ENCODE results near the gene MEIS2. TPM values are rescaled to one million over a fixed set of nuclear protein-coding genes. Genes with fewer than 3 reads are reported as not detected.

The MEIS2 gene
- total RNA-seq, 1 donor from 2014 or later, result 6.0 TPM

DNA sequence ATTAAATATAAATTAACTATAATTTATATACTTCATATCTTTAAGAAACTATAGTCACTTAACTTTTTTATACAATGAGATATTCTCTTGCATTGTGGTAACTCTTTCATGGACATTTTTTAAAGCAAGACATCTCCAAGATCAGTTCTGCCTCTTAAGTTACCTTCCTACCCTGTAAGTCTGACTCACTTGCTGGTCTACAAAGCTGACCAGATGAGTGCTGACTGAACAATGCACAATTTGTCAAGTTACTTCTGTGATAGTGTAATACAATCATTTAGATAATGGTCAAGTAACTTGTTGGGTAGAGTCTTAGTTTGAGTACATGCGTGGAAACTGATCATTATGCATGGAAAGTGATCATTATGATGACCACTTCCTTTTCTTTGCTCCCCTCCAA lies 145.9 kb downstream of the MEIS2 start:
- DNase-seq, result no peak
- Mint-ChIP-seq H3K4me1 (ENCODE audit: low read depth, unreplicated experiment) (no peaks in the 10 kb centered on the region), H3K36me3 (ENCODE audit: unreplicated experiment) (no peaks in the 10 kb centered on the region), H3K27me3 (ENCODE audit: unreplicated experiment) (no peaks in the 10 kb centered on the region), H3K27ac (ENCODE audit: unreplicated experiment) (no peak overlapping the region), H3K4me3 (ENCODE audit: unreplicated experiment) (no peak overlapping the region), H3K9me3 (ENCODE audit: unreplicated experiment) (no peaks in the 10 kb centered on the region)
- TF ChIP-seq, protein P1, sequence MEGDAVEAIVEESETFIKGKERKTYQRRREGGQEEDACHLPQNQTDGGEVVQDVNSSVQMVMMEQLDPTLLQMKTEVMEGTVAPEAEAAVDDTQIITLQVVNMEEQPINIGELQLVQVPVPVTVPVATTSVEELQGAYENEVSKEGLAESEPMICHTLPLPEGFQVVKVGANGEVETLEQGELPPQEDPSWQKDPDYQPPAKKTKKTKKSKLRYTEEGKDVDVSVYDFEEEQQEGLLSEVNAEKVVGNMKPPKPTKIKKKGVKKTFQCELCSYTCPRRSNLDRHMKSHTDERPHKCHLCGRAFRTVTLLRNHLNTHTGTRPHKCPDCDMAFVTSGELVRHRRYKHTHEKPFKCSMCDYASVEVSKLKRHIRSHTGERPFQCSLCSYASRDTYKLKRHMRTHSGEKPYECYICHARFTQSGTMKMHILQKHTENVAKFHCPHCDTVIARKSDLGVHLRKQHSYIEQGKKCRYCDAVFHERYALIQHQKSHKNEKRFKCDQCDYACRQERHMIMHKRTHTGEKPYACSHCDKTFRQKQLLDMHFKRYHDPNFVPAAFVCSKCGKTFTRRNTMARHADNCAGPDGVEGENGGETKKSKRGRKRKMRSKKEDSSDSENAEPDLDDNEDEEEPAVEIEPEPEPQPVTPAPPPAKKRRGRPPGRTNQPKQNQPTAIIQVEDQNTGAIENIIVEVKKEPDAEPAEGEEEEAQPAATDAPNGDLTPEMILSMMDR (IDR thresholded peaks at IDR 0.05; ENCODE audit: partially characterized antibody, unreplicated experiment), result no peak

DNA sequence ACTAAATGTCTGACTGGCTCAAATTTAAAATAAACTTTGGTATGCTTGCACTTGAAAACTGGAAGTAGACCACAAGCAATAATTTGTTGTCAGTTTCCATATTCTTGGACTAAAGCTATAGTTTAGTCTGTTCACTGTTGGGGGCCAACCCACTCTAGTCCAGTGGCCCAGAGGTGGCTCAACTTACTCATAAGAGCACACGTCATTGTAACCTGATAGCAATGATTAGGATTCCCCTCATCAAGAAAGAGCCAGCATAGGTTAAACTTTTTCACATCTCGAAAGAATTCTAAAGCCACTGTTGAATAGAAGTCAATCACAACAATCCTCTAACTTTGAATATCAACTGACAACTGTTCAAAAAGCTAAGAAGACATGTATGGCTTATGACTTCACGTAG lies 147.0 kb downstream of the MEIS2 start:
- no peaks in the 10 kb centered on the region for H3K27me3 Mint-ChIP-seq (ENCODE audit: unreplicated experiment)
- DNase-seq, result no peak
- TF ChIP-seq, protein P1 (IDR thresholded peaks at IDR 0.05; ENCODE audit: partially characterized antibody, unreplicated experiment), result no peak
- no peak overlapping the region for H3K4me3 Mint-ChIP-seq (ENCODE audit: unreplicated experiment)
- no peaks in the 10 kb centered on the region for H3K36me3 Mint-ChIP-seq (ENCODE audit: unreplicated experiment)
- no peaks in the 10 kb centered on the region for H3K4me1 Mint-ChIP-seq (ENCODE audit: low read depth, unreplicated experiment)
- no peaks in the 10 kb centered on the region for H3K9me3 Mint-ChIP-seq (ENCODE audit: unreplicated experiment)
- H3K27ac Mint-ChIP-seq (ENCODE audit: unreplicated experiment), result no peak overlapping the region

DNA sequence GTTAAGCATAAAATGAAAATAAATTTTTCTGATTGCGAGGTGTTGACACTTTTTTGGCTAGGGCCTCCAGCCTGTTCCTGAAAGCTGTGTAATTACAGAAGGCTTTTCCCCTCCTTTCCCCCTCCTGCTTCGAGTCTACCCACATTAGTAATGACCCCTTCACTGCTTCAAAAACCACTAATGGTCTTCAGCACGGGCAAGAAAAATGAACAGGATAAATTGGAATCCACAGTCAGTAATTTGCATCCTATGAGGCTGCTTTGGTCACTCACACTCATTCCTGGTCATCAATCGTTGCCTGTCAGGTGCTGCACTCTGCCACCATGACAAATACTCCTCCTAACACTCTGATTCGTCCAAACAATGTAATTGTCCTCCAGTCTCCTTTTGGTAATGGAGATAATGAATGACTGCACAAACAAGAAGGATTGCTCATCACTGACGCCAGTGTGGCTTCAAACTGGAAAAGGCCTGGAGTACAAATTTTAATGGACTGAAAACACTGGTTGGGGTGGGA lies 148.6 kb downstream of the MEIS2 start:
- no peak overlapping the region for H3K27ac Mint-ChIP-seq (ENCODE audit: unreplicated experiment)
- no peaks in the 10 kb centered on the region for H3K4me1 Mint-ChIP-seq (ENCODE audit: low read depth, unreplicated experiment)
- H3K9me3 Mint-ChIP-seq (ENCODE audit: unreplicated experiment), result no peaks in the 10 kb centered on the region
- no peaks in the 10 kb centered on the region for H3K27me3 Mint-ChIP-seq (ENCODE audit: unreplicated experiment)
- TF ChIP-seq, protein P1 (IDR thresholded peaks at IDR 0.05; ENCODE audit: partially characterized antibody, unreplicated experiment), result no peak
- H3K36me3 Mint-ChIP-seq (ENCODE audit: unreplicated experiment), result no peaks in the 10 kb centered on the region
- no peak overlapping the region for H3K4me3 Mint-ChIP-seq (ENCODE audit: unreplicated experiment)
- DNase-seq, result no peak

DNA sequence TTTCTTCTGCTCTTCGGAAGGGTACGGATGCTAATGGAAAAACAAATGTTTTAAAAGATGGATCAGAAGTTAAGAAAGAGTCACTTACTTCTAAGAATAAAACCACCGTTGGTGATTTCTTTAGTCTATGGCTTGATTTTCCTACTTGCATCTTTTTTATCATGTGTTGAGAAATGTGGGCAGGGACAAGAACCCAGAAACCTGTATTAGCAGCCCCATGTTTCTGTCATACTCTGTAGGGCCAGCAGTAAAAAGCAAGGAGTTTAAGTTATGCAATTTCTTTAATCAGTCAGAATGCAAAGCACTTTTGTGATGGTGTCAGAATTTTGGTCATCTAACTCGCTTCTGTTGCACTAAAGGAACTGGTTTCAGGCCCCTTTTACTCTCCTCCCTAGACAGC lies 150.0 kb downstream of the MEIS2 start:
- Mint-ChIP-seq H3K27ac (ENCODE audit: unreplicated experiment) (no peak overlapping the region), H3K4me1 (ENCODE audit: low read depth, unreplicated experiment) (no peaks in the 10 kb centered on the region), H3K4me3 (ENCODE audit: unreplicated experiment) (no peak overlapping the region), H3K9me3 (ENCODE audit: unreplicated experiment) (no peaks in the 10 kb centered on the region), H3K27me3 (ENCODE audit: unreplicated experiment) (no peaks in the 10 kb centered on the region), H3K36me3 (ENCODE audit: unreplicated experiment) (no peaks in the 10 kb centered on the region)
- TF ChIP-seq, protein P1 (IDR thresholded peaks at IDR 0.05; ENCODE audit: partially characterized antibody, unreplicated experiment), result no peak
- no peak for DNase-seq

DNA sequence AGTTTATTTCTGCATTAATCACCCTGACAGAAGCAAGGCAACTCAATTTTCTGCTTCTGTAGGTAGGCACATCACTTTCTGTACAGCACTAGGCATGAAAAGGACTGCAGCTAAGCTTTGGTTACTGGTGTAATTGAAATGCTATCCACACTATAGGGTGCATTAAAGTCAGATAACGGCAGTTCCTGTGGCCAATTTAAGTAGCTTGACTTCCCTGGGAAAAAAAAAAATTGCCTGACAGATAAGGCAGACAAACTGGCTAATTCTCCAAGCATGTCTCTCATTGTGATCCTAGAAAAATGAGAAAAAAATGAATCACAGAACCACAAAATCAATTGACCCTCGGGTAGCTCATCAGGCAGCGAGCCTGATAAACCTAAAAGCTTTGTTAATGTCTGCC lies 151.4 kb downstream of the MEIS2 start:
- H3K4me3 Mint-ChIP-seq (ENCODE audit: unreplicated experiment), result no peak overlapping the region
- no peak overlapping the region for H3K27ac Mint-ChIP-seq (ENCODE audit: unreplicated experiment)
- TF ChIP-seq, protein P1 (IDR thresholded peaks at IDR 0.05; ENCODE audit: partially characterized antibody, unreplicated experiment), result no peak
- no peaks in the 10 kb centered on the region for H3K36me3 Mint-ChIP-seq (ENCODE audit: unreplicated experiment)
- no peaks in the 10 kb centered on the region for H3K27me3 Mint-ChIP-seq (ENCODE audit: unreplicated experiment)
- no peaks in the 10 kb centered on the region for H3K4me1 Mint-ChIP-seq (ENCODE audit: low read depth, unreplicated experiment)
- no peak for DNase-seq
- no peaks in the 10 kb centered on the region for H3K9me3 Mint-ChIP-seq (ENCODE audit: unreplicated experiment)
